Stimulated activated CD8-positive, alpha-beta memory T cell treated with anti-CD3 and anti-CD28 coated beads, Interleukin-12 subunit alpha, Interleukin-12 subunit beta, amount 100 ng/mL, for 4 hours (primary cell): ENCODE results near the gene APBB1IP.

Experiments
- DNase-seq: peaks from one replicate; pipeline ENCODE4 v3.0.0-alpha.2; 2020; ENCODE audit warnings: low read depth

The APBB1IP gene

DNA sequence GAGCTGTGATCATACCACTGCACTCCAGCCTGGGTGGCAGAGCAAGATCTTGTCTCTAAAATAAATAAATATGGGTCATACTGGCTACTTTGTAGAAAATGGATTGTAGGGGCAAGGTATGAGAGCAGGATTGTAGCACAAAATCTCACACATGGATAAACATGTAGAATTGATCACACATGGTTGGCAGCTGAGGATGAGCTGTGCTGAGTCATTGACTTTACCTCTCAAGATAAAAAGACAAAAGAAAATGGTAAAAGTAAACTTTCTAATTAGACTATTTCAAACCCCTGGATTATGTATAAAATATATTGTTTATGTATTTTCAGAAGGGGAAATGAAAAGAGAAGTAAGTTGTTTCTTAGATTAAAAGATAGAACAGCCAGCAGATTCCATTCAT is 69.3 kb downstream of the APBB1IP start:
- no peak for DNase-seq

DNA sequence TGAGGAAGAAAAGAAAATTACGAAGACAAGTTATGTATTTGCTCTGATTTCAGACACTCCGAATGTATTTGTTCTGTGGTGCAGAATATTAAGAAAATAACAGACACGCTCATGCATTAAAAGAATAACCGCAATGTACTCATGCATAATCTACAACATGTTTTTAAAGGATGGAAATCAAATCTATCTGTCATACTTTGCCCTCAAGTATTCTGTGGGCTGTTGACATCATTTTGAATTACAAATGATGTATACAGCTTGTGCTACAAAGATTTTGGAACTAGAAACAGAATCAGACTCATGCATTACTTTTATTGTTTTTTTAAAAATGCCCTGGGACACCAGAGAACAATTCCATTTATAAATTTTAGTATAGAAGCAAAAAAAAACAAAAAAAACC is 69.9 kb downstream of the APBB1IP start:
- no peak for DNase-seq

DNA sequence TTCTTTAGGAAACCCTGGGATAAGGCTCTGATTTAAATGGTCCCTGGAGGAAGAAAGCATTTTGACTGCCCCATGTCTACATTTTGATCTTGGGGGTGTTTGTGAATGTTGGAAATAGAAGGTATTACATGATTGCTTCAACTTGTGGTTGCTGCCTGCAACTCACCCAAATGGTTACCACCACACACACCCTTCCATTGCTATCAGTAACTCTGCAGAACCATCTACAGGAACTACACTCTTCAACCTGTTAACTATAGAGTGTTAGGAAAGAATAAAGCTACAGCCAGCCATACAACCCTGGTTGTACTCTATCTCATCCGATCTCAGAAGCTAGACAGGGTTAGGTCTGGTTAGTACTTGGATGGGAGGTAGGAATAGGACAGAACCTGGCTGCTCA is 71.2 kb downstream of the APBB1IP start:
- DNase-seq: no peak

DNA sequence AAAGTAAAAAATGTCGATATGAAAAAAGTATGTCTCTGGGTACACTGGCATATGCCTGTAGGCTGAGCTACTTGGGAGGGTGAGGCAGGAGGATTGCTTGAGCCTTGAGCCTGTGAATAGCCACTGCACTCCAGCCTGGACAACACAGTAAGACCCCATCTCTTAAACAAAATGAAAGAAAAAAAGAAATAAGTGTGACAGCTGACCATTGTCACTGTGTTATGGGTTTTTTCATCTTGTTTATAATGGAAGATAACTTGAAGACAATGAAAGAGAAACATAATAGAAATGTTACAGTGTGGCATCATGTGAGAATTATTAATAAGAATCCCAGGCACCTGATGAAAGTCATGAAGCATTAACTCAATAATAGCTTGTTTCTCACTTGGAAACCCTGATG is 75.0 kb downstream of the APBB1IP start:
- no peak for DNase-seq

DNA sequence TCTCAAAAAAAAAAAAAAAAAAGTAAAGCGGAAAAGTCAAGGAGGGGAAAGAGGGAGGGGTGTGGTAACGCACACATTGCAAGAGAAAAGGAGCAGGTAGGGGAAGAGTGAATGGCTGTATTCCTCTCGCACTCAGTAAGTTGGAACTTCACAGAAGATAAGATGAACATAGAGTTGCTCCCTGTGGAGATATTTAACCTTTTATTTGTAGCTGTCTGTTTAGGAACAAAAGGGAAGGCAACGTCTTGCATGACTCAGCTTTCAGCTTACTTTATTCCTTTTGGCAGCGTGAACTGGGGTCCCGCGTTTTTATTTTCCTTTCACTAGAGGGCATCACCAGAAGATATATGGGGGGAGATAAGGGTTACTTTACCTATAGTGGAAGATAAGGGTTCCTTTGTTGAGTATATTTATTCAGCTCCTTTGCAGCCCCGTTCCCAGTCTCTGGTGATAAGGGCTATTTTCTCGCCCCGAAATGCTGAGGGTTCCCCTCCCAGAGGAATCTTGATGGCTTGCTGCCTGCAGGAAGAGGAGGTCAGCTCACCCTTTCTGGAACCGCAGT is 78.5 kb downstream of the APBB1IP start:
- DNase-seq: no peak

DNA sequence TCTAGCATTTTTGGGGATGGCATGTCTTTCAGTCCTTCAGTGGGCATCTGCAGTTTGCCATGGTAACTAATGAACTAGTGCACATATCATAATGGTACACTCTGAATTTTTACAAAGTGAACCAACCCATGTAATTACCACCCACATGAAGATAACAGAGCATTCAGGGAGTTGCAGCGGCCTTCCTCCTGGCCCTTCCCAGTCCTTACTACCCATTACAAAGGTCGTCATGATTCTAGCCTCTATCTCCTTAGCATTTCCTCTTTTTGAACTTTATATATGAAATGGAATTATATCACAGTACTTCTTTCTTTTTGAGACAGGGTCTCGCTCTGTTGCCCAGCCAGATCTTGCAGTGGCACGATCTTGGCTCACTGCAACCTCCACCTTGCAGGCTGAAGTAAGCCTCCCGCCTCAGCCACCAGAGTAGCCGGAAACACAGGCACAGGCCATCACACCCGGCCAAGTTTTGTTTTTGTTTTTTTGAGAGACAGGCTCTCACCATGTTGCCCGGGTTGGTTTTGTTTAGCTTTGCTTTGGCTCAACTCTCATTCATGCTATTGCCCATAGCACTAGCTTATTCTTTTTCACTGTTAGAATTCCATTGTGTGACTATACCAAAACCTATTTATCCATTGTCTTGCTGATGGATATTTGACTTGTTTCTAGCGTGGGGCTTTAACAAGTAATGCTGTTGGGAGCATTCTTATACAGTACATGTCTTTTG is 79.2 kb downstream of the APBB1IP start:
- DNase-seq: no peak

DNA sequence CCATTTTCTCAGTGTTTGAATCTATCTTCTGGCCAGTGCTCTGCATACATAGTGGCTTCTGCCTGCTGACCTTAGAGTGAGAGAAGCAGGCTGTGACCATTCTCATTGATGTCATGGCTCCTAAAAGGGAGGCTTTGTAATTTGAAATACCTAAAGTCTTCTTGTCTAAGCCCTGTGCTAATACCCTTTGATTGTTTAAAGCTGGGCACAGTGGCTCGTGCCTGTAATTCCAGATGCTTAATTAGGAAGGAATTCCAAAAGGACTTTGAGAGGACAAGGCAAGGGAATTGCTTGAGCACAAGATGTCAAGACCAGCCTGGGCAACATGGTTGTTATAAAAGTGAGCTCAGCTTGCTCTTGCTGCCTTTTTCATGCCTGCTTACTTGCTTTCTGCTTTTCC is 81.7 kb downstream of the APBB1IP start:
- DNase-seq: no peak

DNA sequence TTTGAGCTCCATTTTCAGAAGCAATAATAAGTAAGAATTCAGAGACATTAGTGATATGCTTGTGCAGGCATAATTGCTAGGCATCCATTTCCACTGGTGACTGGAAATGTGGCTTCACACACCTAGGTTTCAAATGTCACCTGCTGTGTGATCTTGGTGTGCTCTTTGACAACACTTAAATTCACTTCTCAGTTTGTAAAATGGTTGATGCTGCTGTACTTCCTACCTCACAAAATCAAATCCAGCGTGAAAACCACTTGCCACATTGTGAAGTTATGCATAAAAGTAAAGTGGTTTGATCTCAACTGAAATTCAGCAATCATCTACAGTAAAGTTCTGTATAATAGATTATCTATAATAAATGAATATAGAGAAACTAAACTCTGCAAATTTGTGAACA is 82.4 kb downstream of the APBB1IP start:
- no peak for DNase-seq

DNA sequence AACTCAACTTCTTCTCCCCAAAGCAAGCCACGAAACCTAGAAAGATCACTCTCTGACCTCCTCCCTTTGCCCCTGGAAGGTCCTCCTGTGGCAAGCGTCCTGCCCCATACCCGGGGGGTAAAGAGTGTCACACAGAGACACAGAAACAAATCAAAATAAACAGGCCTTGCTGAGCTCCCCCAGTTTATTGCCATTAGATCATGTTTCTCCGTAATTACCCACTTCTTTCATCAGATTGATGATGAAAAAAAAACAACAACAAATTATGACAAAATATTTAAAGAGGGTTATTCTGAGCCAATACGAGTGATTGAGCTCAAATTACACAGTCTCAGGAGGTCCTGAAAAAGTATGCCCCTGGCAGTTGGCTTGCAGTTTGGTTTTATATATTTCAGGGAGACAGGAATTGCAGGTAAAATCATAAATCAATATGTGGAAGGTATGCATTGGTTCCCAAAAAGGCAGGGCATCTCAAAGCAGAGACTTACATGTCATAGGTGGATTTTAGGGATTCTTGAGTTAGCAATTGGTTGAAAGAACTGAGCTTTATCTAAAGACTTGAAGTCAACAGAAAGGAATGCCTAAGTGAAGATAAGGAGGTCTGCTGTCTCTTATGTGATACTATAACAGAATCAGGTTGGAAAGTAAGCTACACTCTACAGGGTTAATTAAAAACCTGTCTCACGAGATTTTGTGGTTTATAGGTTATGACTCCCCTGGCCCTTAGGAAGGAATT is 86.2 kb downstream of the APBB1IP start:
- DNase-seq: no peak

DNA sequence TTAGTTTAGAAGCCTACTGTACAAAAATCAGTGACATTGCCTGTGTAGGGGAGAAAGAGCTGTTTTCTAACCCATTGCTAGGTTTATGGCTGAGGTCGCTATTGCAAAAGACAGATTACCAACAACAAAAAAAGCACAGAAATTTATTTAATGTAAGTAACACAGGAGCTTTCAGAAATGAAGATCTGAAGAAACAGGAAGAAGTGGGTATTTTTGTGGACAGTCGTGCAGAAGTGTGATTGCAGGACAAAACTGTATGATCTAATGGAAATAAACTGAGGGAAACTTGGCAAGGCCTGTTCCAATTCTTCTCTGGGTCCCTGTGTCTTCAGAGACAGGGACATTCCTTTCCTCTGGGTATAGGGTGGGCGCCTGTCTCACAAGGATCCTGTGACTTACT is 87.4 kb downstream of the APBB1IP start:
- DNase-seq: no peak

DNA sequence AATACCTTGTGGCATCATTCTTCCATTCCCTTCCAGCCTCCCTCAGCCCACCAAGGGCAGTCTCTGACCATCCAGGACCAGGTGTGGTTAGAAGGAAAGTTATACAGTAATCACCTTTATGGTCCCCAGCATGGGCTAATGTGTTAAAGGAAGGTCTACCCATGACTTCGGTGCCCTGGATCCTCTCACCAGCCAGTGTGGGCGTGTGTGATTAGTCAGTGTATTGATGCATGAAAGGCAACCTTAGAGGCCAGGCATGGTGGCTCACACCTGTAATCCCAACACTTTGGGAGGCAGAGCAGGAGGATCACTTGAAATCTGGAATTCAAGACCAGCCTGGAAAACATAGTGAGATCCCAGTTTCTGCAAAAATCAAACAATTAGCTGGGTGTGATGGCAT is 88.9 kb downstream of the APBB1IP start:
- DNase-seq: no peak

DNA sequence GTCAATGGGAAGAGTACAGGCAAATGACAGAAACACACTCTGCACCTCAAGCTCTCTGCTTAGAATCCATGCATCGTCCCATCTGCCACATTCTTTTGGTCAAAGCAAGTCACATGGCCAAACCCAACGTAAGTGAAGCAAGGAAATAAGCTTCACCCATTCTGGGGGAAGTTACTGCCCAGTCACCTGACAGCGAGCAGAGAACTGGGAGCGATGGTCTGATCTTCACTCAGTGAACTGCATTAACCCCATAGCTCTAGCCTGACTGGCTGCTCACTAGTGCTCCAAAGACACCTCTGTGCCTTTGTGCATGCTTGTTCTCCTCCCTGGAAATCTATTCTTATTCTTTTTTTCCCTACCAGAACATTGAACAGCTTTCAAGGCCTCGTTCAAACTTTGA is 89.9 kb downstream of the APBB1IP start:
- no peak for DNase-seq

DNA sequence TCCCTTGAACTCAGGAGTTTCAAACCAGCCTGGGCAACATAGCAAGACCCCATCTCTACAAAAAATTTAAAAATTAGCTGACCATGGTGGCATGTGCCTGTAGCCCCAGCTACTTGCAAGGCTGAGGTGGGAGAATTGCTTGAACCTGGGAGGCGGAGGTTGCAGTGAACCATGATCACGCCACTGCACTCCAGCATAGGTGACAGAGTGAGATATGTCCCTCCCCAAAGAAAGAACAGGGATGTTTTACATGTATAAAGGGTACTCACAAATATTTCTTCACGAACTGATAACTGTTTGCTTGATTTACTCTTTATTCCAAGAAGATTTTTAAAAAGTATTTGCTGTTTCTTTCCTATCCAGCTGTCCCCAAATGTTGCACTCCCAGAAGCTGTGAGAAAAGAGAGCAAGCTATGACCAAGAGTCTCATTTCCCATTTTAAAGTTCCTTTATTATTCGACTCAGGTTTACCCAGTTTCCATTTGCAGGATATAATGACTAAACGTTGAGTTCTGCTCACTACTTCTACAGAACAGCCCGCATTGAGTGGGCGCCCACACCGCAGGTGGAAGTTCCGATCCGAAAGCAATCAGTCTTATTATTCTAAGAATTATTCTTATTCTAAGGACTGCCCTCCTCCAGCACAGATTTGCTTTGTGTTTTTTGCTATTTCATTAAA is 90.7 kb downstream of the APBB1IP start:
- DNase-seq: no peak

DNA sequence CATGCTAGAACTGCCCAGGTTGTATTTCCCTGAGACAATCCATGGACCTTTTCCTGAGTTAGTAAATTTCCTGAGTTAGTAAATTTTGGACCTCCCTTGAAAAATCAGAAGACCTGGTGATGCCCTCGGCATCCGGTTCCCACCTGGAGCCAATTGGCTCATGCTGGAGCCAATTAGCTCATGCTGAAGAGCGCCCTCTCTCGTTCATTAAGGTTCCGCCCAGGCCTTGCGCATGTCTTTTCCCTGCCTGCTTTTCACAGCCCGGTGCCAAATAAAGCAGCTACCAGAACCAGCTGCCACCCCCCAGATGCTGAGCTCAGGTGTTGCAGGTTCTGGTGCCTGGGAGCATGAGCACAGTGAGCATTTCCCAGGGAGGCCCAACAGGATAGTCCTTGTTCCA is 96.2 kb downstream of the APBB1IP start:
- no peak for DNase-seq

DNA sequence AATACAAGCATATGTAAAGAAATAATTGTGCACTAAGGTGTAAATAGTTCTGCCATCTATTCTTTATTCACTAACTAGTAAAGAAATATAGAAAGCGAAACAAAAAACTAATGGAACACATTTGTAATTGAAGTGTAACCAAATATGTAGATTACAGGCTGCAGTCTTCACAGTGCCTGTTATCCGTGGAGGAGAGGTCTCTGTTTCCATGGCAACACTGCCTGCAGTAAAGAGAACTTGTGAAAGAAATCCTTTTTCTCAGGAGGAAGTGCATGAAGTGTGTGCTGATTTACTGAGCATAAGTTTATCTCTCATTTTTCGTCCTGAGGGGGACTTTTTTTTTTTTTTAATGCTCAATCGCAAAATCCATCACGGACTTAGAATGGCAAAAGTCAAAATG is 102.5 kb downstream of the APBB1IP start:
- DNase-seq: no peak

DNA sequence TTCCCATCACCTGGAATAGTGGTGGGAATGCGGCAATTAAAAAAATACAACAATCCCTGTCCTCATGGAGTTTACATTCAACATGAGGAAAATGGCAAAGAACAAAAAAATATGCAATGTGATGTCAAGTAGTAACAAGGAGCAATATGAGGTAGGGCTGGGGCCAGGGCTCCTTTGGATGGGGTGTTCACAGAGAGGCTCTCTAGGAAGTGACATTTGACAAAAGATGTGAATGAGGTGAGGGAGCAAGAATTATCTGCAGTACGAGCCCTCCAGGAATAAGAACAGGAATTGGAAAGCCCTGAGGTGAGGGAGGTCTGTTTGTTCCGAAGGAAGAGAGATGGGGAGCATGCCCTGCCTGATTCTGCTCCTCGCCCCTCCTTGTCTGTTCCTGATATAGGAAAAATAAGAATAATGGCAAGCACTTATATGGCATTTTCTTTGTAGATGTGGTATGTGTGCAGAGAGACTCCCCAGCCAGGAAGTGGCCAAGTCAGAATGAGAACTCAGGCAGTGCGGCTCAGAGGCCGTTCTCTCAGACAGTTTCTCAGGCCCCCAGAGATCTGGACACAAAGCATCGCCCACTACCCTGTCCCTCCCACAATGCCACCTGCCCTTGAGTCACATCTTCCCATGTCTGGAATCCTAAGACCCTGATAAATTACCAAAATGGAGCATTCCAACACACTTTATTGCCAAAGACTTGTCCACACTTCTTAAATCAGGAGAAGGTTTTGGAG is 105.6 kb downstream of the APBB1IP start:
- DNase-seq: no peak

DNA sequence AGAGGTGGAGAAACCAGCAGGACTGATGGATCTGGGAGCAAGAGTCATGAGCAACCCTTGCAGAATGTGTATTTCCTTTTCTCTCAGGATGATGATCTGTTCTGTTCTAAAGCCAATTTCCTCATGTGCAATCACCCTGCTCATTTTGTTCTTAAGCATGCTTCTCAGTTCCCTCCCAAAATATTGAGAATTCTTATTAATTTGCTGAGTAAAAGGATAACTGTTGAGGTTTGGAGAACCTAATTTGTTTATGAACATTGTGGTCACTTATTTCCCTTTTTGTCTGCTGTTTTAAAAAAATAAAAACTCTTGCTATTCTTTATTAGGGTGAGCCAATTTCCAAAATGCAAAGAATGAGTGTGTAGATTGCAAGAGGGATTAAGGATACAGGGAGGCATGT is 106.8 kb downstream of the APBB1IP start:
- DNase-seq: no peak

DNA sequence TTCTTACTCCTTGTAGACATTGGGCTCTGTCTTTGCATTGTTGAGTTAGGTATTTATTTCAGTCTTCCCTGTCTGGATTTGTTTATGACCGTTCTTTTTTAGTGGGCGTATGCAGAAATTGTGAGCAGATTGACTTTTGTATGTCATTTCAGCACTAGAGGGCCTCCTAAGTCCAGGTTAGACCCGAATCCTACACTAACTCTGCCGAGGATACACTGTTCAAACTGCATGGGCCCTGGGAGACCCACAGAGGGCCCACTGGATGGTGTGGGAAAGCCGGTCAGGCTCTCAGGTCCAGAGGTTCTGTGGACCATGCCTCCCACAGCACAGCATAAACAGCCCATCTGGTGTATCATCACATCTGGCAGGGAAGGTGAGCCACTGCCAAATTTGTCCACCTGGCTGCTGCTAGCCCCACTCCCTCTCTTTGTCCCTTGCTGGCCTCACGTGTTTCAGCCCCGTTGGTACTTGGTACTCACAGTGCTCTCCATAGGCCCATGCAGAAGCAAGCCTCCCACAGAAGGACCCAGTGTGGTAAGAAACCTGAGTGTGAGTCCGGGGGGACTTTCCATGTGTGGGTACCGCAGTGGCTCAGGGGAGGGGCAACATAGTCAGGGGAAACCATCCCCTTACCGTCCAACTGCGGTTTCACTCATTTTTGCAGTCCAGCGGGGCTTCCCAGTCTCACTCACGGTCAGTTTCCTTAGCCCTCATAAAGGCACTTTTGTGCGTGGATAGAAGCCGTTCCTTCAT is 112.8 kb downstream of the APBB1IP start:
- DNase-seq: no peak

DNA sequence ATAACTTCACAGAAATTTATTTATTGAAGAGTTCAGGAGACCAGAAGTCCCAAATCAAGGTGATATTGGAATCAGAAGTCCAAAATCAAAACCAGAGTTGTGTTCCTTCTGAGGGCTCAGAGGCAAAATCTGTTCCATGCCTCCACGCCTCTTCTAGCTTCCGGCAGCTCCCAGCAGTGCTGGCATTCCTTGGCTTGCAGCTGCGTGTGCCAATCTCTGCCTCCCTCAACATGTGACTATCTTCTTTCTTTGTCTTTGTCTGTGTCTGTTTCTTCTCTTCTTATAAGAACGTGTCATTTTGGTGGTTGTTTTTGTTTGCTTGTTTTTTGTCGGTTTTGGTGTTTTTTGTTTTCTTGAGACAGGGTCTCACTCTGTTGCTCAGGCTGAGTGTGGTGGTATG is 116.1 kb downstream of the APBB1IP start:
- DNase-seq: no peak

DNA sequence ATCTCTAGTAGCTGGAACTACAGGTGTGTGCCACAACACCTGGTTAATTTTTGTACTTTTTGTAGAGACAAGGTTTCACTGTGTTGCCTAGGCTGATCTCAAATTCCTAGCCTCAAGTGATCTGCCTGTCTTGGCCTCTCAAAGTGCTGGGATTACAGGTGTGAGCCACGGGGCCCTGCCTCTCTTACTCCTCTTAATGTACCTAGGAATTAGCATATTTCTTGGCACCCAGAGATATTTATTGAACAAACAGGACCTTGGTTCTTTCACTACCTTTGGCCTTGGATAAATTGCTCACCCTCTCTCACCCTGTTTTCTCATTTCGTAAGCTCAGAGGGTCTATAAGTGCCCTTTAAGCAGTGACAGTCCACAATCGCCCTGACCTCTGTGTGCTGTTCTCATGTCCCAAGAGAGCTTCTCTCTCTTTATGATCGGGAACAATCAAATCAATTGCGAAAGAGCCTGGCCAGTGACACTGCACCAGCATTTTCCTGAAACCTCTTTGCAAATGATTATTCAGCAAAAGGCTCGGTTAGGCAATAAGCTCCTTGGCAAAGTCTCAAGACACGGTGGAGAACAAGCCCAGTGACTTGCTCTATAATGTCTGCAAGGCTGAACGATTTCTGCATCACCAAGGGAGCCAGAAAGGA is 117.7 kb downstream of the APBB1IP start:
- DNase-seq: no peak
